Measurements from ENCODE around the gene KIF1B. TPM values are rescaled to one million over a fixed set of nuclear protein-coding genes. Genes with fewer than 3 reads are reported as not detected.
"Not testable (repeated sequence)": the region's sequence is repeated elsewhere in the genome, so short reads cannot be mapped to it uniquely, and the experiment has no call there.

Gene KIF1B
- total RNA-seq, 2 experiments from 2014 or later = 12.3 to 13.5 TPM

DNA sequence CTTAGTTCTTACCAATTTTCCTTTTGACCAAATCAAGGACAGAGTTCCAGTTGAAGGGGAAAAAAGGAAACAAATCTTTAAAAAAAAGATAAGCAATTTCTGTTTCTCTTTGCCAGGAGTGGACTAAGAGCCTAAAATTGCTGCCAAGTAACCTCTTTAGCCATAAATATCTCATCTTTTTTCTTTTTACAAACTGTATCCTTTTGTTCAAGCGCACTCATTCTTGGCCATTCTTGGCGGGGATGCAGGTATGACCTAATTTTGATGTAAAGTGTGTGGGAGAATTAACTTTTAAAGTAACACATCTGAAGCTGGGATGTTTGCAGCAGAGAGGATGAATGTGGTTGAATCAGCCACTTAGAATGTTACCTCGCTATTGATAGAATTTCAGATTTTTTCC, 13.4 kb upstream of the KIF1B start:
- DNase-seq (no peak), ATAC-seq (no peak)
- Mint-ChIP-seq H3K4me1 (no peaks in the 10 kb centered on the region), H3K27ac (no peak overlapping the region), H3K36me3 (ENCODE audit: low read depth) (no peaks in the 10 kb centered on the region), H3K4me3 (no peak overlapping the region), H3K27me3 (peaks cover 13% of the 10 kb centered on the region), H3K9me3 (ENCODE audit: low read depth) (no peaks in the 10 kb centered on the region)
- ChIA-PET CTCF (interaction anchor here (0.6 kb wide), 1 partner anchor 582 kb away, joined by 3 read pairs; no protein-coding TSS in a partner anchor), POLR2A (no interaction called here)
- intact Hi-C loops (cut with DNase I, micrococcal nuclease) = no loop called here

DNA sequence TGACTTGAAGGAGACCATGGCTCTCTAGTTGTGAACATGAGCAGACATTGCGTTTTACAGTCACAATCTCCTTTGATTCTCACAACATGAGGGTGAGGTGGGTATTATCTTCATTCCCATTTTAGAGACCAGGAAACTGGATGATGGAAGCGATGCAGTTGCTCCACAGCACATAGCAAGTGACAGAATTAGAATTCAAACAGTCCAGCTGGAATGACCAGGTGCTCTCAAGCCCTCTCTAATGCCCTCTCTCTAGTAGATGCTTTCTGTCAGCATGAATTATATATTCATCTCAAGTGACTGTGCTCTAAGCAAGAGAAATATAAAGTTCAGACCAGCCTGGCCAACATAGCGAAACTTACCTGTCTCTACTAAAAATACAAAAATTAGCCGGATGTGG, 9.8 kb upstream of the KIF1B start:
- Mint-ChIP-seq H3K27me3 (peaks cover 11% of the 10 kb centered on the region), H3K4me1 (no peaks in the 10 kb centered on the region), H3K4me3 (no peak overlapping the region), H3K27ac (no peak overlapping the region), H3K9me3 (ENCODE audit: low read depth) (no peaks in the 10 kb centered on the region), H3K36me3 (ENCODE audit: low read depth) (no peaks in the 10 kb centered on the region)
- ATAC-seq (no peak), DNase-seq (no peak)
- intact Hi-C loops (cut with DNase I, micrococcal nuclease) = no loop called here
- POLR2A ChIA-PET = no interaction called here
- CTCF ChIA-PET = no interaction called here

DNA sequence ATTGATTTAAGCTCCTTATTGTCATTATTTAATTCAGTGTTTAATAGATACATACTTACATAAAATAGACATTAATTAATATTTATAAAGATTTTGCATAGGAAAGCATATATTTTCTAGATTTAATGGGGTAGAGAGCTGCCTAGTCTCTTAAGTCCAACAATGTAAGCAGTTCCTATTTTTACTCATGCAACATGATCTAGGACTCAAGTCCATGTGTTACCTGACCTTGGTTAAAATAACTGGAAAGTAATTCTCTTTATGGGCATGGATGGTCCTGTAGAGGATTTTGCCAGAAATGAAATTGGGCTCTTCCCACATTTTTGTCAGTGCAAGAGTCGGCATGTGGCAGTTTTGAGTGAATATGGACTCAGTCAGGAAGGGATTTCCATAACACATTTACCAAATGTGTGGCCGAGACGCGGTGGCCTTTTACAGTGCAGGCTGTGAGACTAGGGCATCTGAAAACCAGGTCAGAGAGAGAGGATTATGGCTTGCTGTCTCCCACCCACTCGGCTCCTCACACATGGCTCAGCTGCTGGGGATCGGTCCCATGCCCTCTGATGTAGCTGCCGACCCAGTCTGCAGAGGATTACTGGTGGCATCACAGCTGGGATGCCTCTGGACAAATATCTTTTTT, 6.2 kb upstream of the KIF1B start:
- no peaks in the 10 kb centered on the region for H3K9me3 Mint-ChIP-seq (ENCODE audit: low read depth)
- intact Hi-C loops (cut with DNase I, micrococcal nuclease) = no loop called here
- CTCF ChIA-PET = interaction anchor here (0.7 to 0.9 kb wide), 2 partner anchors 13 to 63 kb away, joined by 3 read pairs; no protein-coding TSS in a partner anchor

DNA sequence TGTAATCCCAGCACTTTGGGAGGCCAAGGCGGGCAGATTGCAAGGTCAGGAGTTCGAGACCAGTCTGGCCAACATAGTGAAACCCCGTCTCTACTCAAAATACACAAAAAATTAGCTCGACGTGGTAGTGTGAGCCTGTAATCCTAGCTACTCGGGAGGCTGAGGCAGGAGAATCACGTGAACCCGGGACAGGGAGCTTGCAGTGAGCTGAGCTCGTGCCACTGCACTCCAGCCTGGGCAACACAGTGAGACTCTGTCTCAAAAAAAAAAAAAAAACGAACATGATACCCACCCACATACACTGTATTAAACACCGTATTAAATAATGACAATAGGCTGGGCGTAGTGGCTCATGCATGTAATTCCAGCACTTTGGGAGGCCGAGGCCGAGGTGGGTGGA, 5.2 kb upstream of the KIF1B start:
- H3K4me1 Mint-ChIP-seq; H3K27ac Mint-ChIP-seq; ATAC-seq; H3K4me3 Mint-ChIP-seq; intact Hi-C loops (cut with DNase I, micrococcal nuclease); H3K9me3 Mint-ChIP-seq (ENCODE audit: low read depth); H3K27me3 Mint-ChIP-seq; CTCF ChIA-PET; DNase-seq; H3K36me3 Mint-ChIP-seq (ENCODE audit: low read depth): not testable (repeated sequence)
- POLR2A ChIA-PET = interaction anchor here (0.6 kb wide), 1 partner anchor 226 kb away, joined by 6 read pairs; no protein-coding TSS in a partner anchor

More for the DNA sequence above, 6.2 kb upstream of the KIF1B start:
- POLR2A ChIA-PET = interaction anchor here (0.6 kb wide), 1 partner anchor 227 kb away, joined by 6 read pairs; no protein-coding TSS in a partner anchor
- no peaks in the 10 kb centered on the region for H3K36me3 Mint-ChIP-seq (ENCODE audit: low read depth)
- H3K27me3 Mint-ChIP-seq = peaks cover 7% of the 10 kb centered on the region
- H3K4me3 Mint-ChIP-seq = no peak overlapping the region
- DNase-seq = no peak
- ATAC-seq = no peak
- H3K27ac Mint-ChIP-seq = no peak overlapping the region
- H3K4me1 Mint-ChIP-seq = peaks cover under 1% of the 10 kb centered on the region

DNA sequence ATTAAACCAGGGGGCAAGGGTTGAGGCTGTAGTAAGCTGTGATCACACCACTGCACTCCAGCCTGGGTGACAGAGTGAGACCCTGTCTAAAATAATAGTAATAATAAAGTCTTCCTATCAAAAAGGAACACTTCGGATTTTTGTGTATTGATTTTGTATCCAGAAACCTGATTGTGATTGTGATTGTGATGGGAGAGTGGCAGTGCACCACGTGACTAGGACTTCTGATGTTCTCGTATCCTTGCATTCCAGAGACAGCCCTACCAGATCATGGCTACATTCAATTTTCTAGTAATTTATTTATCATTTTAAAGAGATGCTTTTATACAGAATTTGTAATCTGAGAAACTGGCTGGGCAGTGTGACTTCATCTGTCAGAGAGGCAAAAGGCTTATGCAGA, 2.6 kb upstream of the KIF1B start:
- CTCF ChIA-PET = interaction anchor here (4.0 kb wide), 1 partner anchor 222 kb away, joined by 25 read pairs; the partner anchor contains the start of gene CENPS
- H3K4me3 Mint-ChIP-seq = no peak overlapping the region
- H3K27ac Mint-ChIP-seq = no peak overlapping the region
- intact Hi-C loops (cut with DNase I, micrococcal nuclease) = loop anchor here in 1 of 2 experiments (2.0 kb wide), 1 partner anchor 221 kb away; no protein-coding TSS in a partner anchor
- no peaks in the 10 kb centered on the region for H3K36me3 Mint-ChIP-seq (ENCODE audit: low read depth)
- DNase-seq = no peak
- H3K27me3 Mint-ChIP-seq = no peaks in the 10 kb centered on the region
- no peaks in the 10 kb centered on the region for H3K9me3 Mint-ChIP-seq (ENCODE audit: low read depth)
- POLR2A ChIA-PET = interaction anchor here (0.6 kb wide), 1 partner anchor 28 kb away, joined by 3 read pairs; no protein-coding TSS in a partner anchor
- ATAC-seq = no peak
- H3K4me1 Mint-ChIP-seq = peaks cover 25% of the 10 kb centered on the region

DNA sequence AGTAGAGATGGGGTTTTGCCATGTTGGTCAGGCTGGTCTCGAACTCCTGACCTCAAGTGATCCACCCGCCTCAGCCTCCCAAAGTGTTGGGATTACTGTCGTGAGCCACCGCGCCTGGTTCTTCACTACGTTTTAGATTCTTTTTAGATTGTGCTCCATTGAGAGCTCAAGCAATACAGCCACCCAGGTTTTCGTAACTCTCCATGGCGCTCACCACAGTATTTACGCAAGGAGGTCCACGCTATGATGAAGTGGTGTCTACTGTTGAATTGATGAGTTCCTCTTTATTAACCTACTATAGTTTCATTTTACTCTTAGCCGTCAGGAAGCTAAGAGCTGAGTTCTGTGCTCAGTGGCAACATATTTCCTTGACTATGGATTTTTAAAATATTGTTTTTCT, 1.8 kb upstream of the KIF1B start:
- CTCF ChIA-PET = interaction anchor here (0.7 to 4.0 kb wide), 8 partner anchors 11 to 221 kb away, joined by 3 to 29 read pairs (median 6); partner anchors contain the start of gene CENPS
- Mint-ChIP-seq H3K4me3 (no peak overlapping the region), H3K27ac (no peak overlapping the region), H3K36me3 (ENCODE audit: low read depth) (no peaks in the 10 kb centered on the region), H3K4me1 (peaks cover 29% of the 10 kb centered on the region), H3K9me3 (ENCODE audit: low read depth) (no peaks in the 10 kb centered on the region), H3K27me3 (no peaks in the 10 kb centered on the region)
- POLR2A ChIA-PET = interaction anchor here (0.5 kb wide), 1 partner anchor 28 kb away, joined by 3 read pairs; no protein-coding TSS in a partner anchor
- intact Hi-C loops (cut with DNase I, micrococcal nuclease) = loop anchor here in 1 of 2 experiments (2.0 kb wide), 1 partner anchor 220 kb away; no protein-coding TSS in a partner anchor
- DNase-seq = no peak
- ATAC-seq = no peak

DNA sequence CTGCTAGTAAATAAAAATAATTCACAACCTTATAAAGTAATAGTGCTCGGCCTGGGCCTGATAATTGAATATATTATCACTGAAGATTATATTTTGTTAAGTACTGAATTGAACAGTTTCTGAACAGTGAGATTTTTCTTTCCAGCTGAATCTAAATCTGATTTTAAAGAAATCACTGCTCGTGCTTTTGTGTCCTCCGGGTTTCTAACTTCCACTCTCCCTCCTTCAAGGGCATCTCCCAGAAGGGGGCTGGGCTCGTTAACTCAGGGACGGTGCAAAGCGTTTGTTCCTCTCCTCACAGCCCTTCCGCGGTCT, 823 bp upstream of the KIF1B start:
- intact Hi-C loops (cut with DNase I, micrococcal nuclease) = loop anchor here in 1 of 2 experiments (2.0 kb wide), 1 partner anchor 219 kb away; no protein-coding TSS in a partner anchor
- ChIA-PET CTCF (interaction anchor here (0.6 to 4.0 kb wide), 24 partner anchors 10 to 332 kb away, joined by 3 to 29 read pairs (median 4); partner anchors contain the start of gene CENPS), POLR2A (interaction anchor here (0.5 to 0.6 kb wide), 2 partner anchors 107 to 1720 kb away, joined by 4 read pairs; no protein-coding TSS in a partner anchor)
- Mint-ChIP-seq H3K4me3 (peak overlapping the region; percentile 76), H3K9me3 (ENCODE audit: low read depth) (no peaks in the 10 kb centered on the region), H3K27me3 (no peaks in the 10 kb centered on the region), H3K27ac (peak overlapping the region; percentile 74), H3K36me3 (ENCODE audit: low read depth) (no peaks in the 10 kb centered on the region), H3K4me1 (peaks cover 31% of the 10 kb centered on the region)
- DNase-seq (no peak), ATAC-seq (no peak)

DNA sequence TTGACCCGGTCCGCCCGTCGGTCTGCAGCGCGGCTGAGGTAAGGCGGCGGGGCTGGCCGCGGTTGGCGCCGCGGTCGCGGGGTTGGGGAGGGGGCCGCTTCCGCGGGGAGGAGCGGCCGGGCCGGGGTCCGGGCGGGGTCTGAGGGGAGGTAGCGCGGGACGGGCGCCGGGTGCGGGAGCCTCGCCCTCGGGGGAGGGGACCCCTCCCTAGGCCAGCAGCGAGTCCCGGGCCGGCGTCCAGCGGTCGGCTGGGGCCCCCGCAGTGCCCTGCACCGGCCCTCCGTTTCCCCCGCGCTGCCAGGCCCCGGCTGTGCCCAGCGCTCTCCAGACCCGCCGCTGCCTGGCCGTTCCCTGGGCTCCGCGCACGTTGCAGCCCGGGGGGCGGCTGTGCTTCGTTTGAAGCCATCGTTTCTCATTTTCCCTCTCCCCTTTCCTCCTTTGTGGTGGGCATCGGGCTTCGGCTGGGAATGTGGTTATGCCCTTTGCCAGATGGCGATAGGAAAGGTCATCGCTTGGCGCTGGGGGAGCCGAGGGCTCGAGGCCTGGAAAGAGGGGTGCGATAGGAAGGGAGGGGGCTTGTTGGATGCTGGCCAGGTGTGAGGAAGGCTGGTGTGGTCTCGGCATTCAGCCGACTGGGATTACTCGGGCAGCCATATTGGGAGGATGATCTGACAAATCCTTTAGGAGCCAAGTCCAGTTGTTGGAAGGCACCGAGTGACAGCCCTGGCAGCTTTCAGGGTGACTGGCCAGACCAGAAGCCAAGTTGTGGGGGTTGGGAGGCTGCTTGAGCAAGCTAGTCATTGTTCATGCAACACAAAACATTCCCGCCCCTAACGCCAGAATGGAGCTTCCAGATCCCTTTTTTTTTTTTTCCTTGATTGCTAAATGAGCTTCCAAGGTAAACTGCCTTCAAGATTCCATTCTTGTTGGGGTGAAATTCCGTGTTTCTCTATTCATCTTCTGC, 753 bp downstream of the KIF1B start:
- DNase-seq (peak; percentile 65), ATAC-seq (no peak)
- Mint-ChIP-seq H3K4me3 (peak overlapping the region; percentile 75), H3K36me3 (ENCODE audit: low read depth) (no peaks in the 10 kb centered on the region), H3K27ac (peak overlapping the region; percentile 72), H3K9me3 (ENCODE audit: low read depth) (no peaks in the 10 kb centered on the region), H3K4me1 (peaks cover 39% of the 10 kb centered on the region), H3K27me3 (no peaks in the 10 kb centered on the region)
- POLR2A ChIA-PET = interaction anchor here (0.6 kb wide), 1 partner anchor 248 kb away, joined by 8 read pairs; no protein-coding TSS in a partner anchor
- intact Hi-C loops (cut with DNase I, micrococcal nuclease) = loop anchor here (1.0 to 5.0 kb wide), 14 partner anchors 39 to 623 kb away; partner anchors contain the start of genes CTNNBIP1 (in 1 of the 2), LZIC (in 1 of the 2), NMNAT1 (in 1 of the 2) and PEX14 (in 1 of the 2)
- CTCF ChIA-PET = interaction anchor here (0.6 to 4.0 kb wide), 23 partner anchors 9 to 566 kb away, joined by 3 to 29 read pairs (median 4); partner anchors contain the start of gene CENPS

DNA sequence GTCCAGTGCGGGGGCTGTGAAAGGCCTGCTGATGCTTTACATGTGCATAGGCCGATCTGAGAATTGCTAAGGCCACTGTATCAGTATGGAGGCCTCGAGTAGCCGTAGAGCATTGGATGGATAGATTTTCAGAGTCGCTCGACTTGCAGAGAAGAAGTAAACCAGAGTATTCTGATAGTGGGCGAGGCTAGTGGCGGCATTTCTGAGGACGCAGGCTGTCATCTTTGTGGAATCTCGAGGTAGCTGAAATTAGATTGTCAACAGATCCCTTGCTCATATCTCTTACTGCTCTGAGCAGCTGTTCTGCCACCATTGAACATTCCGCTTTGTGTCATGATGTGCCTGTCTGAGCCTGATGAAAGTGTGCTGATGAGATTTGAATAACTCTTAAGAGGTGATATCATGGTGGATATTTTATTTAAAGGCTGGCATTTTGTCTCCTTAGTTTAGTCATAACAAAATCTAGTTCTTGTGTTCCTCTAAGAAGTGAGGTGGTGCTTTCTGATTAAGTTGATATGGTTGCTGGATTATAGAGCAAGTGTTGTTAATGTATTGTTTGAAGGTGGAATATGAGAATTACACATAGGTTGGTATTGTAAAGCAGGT, 1.5 kb downstream of the KIF1B start:
- Mint-ChIP-seq H3K9me3 (ENCODE audit: low read depth) (no peaks in the 10 kb centered on the region), H3K4me1 (peaks cover 46% of the 10 kb centered on the region), H3K36me3 (ENCODE audit: low read depth) (no peaks in the 10 kb centered on the region), H3K27me3 (no peaks in the 10 kb centered on the region), H3K4me3 (peak overlapping the region; percentile 75), H3K27ac (peak overlapping the region; percentile 67)
- peak; percentile 21 for ATAC-seq
- POLR2A ChIA-PET = no interaction called here
- CTCF ChIA-PET = interaction anchor here (0.6 to 1.1 kb wide), 5 partner anchors 24 to 129 kb away, joined by 3 to 4 read pairs (median 3); no protein-coding TSS in a partner anchor
- intact Hi-C loops (cut with DNase I, micrococcal nuclease) = loop anchor here (2.0 to 5.0 kb wide), 5 partner anchors 40 to 480 kb away; partner anchors contain the start of gene CTNNBIP1 (in 1 of the 2)
- DNase-seq = peak; percentile 32

DNA sequence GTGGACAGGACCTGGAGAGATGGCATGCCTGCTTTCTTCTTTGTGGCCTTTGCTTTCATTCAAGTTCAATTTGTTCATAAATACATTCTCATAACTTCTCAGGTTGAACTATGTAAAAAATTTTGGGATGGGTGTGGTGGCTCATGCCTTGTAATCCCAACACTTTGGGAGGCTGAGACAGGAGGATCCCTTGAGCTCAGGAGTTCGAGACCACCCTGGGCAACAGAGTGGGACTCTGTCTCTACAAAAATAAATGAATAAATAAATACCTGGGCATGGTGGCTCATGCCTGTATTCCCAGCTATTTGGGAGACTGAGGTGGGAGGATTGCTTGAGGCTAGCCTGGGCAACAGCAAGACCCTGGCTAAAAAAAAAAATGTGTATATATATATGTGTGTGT, 2.1 kb downstream of the KIF1B start:
- ATAC-seq (no peak), DNase-seq (no peak)
- POLR2A ChIA-PET = no interaction called here
- Mint-ChIP-seq H3K4me3 (peak overlapping the region; percentile 75), H3K27me3 (no peaks in the 10 kb centered on the region), H3K4me1 (peaks cover 47% of the 10 kb centered on the region), H3K27ac (no peak overlapping the region), H3K36me3 (ENCODE audit: low read depth) (no peaks in the 10 kb centered on the region), H3K9me3 (ENCODE audit: low read depth) (no peaks in the 10 kb centered on the region)
- CTCF ChIA-PET = interaction anchor here (0.8 to 1.1 kb wide), 2 partner anchors 86 to 109 kb away, joined by 4 read pairs; no protein-coding TSS in a partner anchor
- intact Hi-C loops (cut with DNase I, micrococcal nuclease) = loop anchor here (5.0 kb wide), 2 partner anchors 40 to 480 kb away; no protein-coding TSS in a partner anchor
